Cardiac fibroblast (primary cell): ENCODE measurements around the gene WNT2B.

Experiments used
- DNase-seq, 2 donors: peaks; one replicate each; pipeline versions ENCODE4 v3.0.0 to v3.0.0-alpha.2; 2010; ENCODE audit warnings: low read depth in 2 of 2
- H3K4me3 ChIP-seq, 2 donors: replicated peaks in 1 of 2; 1 replicate in 1 of 2; 2 replicates in 1 of 2; pipeline ENCODE4 v1.5.1; 2011; ENCODE audit warnings: low read depth in 2 of 2, low read length in 2 of 2, mild to moderate bottlenecking in 2 of 2, moderate library complexity in 1 of 2
- CTCF ChIP-seq: IDR thresholded peaks from one replicate; pipeline ENCODE4 v1.5.1; 2011; ENCODE audit warnings: low read depth, mild to moderate bottlenecking, low read length, inconsistent platforms

WNT2B gene

GRCh38 chr1:112548547-112548946 is 39.8 kb downstream of the WNT2B start:
- TF ChIP-seq CTCF = no peak
- H3K4me3 ChIP-seq = no peak overlapping the region
- no peak for DNase-seq

GRCh38 chr1:112549590-112549989 is 40.8 kb downstream of the WNT2B start:
- DNase-seq = no peak
- no peak overlapping the region for H3K4me3 ChIP-seq
- TF ChIP-seq CTCF = no peak

- no peak for DNase-seq
- no peak overlapping the region for H3K4me3 ChIP-seq
- no peak for TF ChIP-seq CTCF
Observed at GRCh38 chr1:112554411-112554810, 45.6 kb downstream of the WNT2B start.

- DNase-seq = peak; percentile 46 to 61
- no peak overlapping the region for H3K4me3 ChIP-seq
- no peak for TF ChIP-seq CTCF
Observed at GRCh38 chr1:112557385-112557784, 48.6 kb downstream of the WNT2B start.

- no peak for TF ChIP-seq CTCF
- no peak overlapping the region for H3K4me3 ChIP-seq
- no peak for DNase-seq
Observed at GRCh38 chr1:112558634-112559033, 49.9 kb downstream of the WNT2B start.

- peak in 1 of 2 donors; percentile 15 for DNase-seq
- H3K4me3 ChIP-seq = no peak overlapping the region
- TF ChIP-seq CTCF = no peak
Observed at GRCh38 chr1:112563341-112563740, 54.6 kb downstream of the WNT2B start.

- no peak for TF ChIP-seq CTCF
- H3K4me3 ChIP-seq = no peak overlapping the region
Observed at GRCh38 chr1:112564081-112564480, 55.3 kb downstream of the WNT2B start.

More at GRCh38 chr1:112564081-112564480, 55.3 kb downstream of the WNT2B start:
- no peak for DNase-seq
